ENCODE data around the gene AVPR1B.

AVPR1B gene

DNA sequence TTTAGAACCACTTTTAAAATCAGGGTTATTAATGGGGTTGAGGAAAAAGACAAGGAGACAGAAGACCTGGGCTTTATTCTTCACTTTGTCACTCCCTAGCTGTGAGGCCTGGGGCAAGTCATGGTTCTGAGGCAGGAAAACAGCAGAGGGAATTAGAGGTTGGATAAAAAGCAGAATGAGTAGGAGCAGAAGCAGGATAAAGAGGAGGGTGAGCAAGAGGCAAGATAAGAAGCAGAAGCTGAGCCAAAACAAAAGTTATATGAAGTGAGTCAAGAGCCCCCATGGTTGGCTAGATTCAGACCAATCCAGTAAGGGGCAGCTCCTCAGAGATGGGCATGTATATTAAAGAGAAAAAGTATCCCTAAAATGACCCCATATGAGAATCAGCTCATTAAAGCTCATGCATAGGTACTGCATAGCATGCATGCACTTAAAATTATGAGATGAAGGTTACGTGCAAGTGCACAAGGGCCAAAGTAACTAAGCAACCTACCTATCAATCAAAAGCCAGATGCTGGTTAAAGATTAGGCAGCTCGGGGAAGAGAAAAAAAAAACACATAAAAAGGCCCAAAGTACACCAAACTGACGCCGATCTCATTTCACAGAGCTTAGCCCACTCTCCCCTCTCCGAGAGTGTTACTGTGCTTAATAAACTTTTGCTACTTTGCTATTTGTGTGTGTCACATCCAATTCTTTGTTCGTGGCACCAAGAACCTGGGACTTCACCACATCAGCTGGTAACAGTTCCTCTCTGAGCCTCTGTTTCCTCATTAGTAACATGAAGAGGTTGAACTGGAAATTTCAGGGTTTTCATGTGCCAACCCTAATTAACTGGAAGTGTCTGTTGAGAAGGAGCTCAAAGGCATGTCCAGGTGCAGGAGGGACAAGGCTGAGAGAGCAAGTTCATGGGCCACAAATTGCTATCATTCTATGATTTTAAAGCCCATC is 2.2 kb downstream of the AVPR1B start:
- no peak for TF ChIP-seq CTCF (IDR thresholded peaks at IDR 0.05; ENCODE audit: low read depth, low read length, missing control alignments)
- DNase-seq (ENCODE audit: low read depth): no peak
- H3K4me3 ChIP-seq (ENCODE audit: low read depth, low read length): no peak overlapping the region

- no peak overlapping the region for H3K4me3 ChIP-seq (ENCODE audit: low read depth, low read length)
- TF ChIP-seq CTCF (IDR thresholded peaks at IDR 0.05; ENCODE audit: low read depth, low read length, missing control alignments): no peak
- no peak for DNase-seq (ENCODE audit: low read depth)
Observed at GRCh38 chr1:206112600-206113301, 4.4 kb downstream of the AVPR1B start.

- DNase-seq (ENCODE audit: low read depth): no peak
Observed at GRCh38 chr1:206111271-206111927, 5.8 kb downstream of the AVPR1B start.

GRCh38 chr1:206110820-206111219 is 6.4 kb downstream of the AVPR1B start:
- no peak for DNase-seq (ENCODE audit: low read depth)
- no peak for TF ChIP-seq CTCF (IDR thresholded peaks at IDR 0.05; ENCODE audit: low read depth, low read length, missing control alignments)
- H3K4me3 ChIP-seq (ENCODE audit: low read depth, low read length): no peak overlapping the region

More at GRCh38 chr1:206111271-206111927, 5.8 kb downstream of the AVPR1B start:
- TF ChIP-seq CTCF (IDR thresholded peaks at IDR 0.05; ENCODE audit: low read depth, low read length, missing control alignments): no peak
- H3K4me3 ChIP-seq (ENCODE audit: low read depth, low read length): no peak overlapping the region

GRCh38 chr1:206110161-206110560 is 7.0 kb downstream of the AVPR1B start:
- no peak for DNase-seq (ENCODE audit: low read depth)
- TF ChIP-seq CTCF (IDR thresholded peaks at IDR 0.05; ENCODE audit: low read depth, low read length, missing control alignments): no peak
- H3K4me3 ChIP-seq (ENCODE audit: low read depth, low read length): no peak overlapping the region

- H3K4me3 ChIP-seq (ENCODE audit: low read depth, low read length): no peak overlapping the region
- no peak for DNase-seq (ENCODE audit: low read depth)
- no peak for TF ChIP-seq CTCF (IDR thresholded peaks at IDR 0.05; ENCODE audit: low read depth, low read length, missing control alignments)
Observed at GRCh38 chr1:206109718-206110117, 7.5 kb downstream of the AVPR1B start.
